ENCODE results near the gene RASGRP4. TPM values are rescaled to one million over a fixed set of nuclear protein-coding genes. Genes with fewer than 3 reads are reported as not detected.
"Not testable (repeated sequence)": the region's sequence is repeated elsewhere in the genome, so short reads cannot be mapped to it uniquely, and the experiment has no call there.

The RASGRP4 gene
- total RNA-seq, 1 donor from 2014 or later: 0.64 TPM

- intact Hi-C loops (cut with DNase I): no loop called here
- no peak overlapping the region for H3K4me3 ChIP-seq
- no peak for TF ChIP-seq CTCF (IDR thresholded peaks at IDR 0.05)
These were observed 13.1 kb downstream of the RASGRP4 start for GRCh38 chr19:38412961-38413360.

GRCh38 chr19:38412491-38412890 lies 13.5 kb downstream of the RASGRP4 start:
- Histone ChIP-seq H3K4me1 (peaks cover 0 to under 1% of the 10 kb centered on the region in 2 donors), H3K27me3 (no peaks in the 10 kb centered on the region), H3K36me3 (peaks cover 0 to 3% of the 10 kb centered on the region in 2 donors), H3K27ac (no peak overlapping the region), H3K4me3 (no peak overlapping the region), H3K9me3 (no peaks in the 10 kb centered on the region)
- DNase-seq (ENCODE audit: low spot score in 2 of 2): no peak
- no peak for TF ChIP-seq CTCF (IDR thresholded peaks at IDR 0.05)
- intact Hi-C loops (cut with DNase I): no loop called here

More at GRCh38 chr19:38412961-38413360, 13.1 kb downstream of the RASGRP4 start:
- Histone ChIP-seq H3K9me3 (no peaks in the 10 kb centered on the region), H3K36me3 (peaks cover 0 to 3% of the 10 kb centered on the region in 2 donors), H3K4me1 (peaks cover 0 to 4% of the 10 kb centered on the region in 2 donors), H3K27ac (no peak overlapping the region), H3K27me3 (no peaks in the 10 kb centered on the region)
- no peak for DNase-seq (ENCODE audit: low spot score in 2 of 2)

- H3K36me3 ChIP-seq; H3K4me3 ChIP-seq; H3K27ac ChIP-seq; H3K4me1 ChIP-seq; H3K9me3 ChIP-seq; H3K27me3 ChIP-seq; DNase-seq (ENCODE audit: low spot score in 2 of 2); intact Hi-C loops (cut with DNase I): not testable (repeated sequence)
These were observed 14.1 kb downstream of the RASGRP4 start for GRCh38 chr19:38411898-38412297.

GRCh38 chr19:38411041-38411712 lies 14.8 kb downstream of the RASGRP4 start:
- Histone ChIP-seq H3K4me1 (no peaks in the 10 kb centered on the region), H3K27ac (no peak overlapping the region), H3K4me3 (no peak overlapping the region), H3K36me3 (peaks cover 9 to 12% of the 10 kb centered on the region in 2 donors), H3K9me3 (no peaks in the 10 kb centered on the region), H3K27me3 (no peaks in the 10 kb centered on the region)
- intact Hi-C loops (cut with DNase I): no loop called here
- no peak for TF ChIP-seq CTCF (IDR thresholded peaks at IDR 0.05)
- DNase-seq (ENCODE audit: low spot score in 2 of 2): no peak

- intact Hi-C loops (cut with DNase I); H3K27me3 ChIP-seq; DNase-seq (ENCODE audit: low spot score in 2 of 2); H3K4me1 ChIP-seq; H3K4me3 ChIP-seq; H3K9me3 ChIP-seq; H3K27ac ChIP-seq: not testable (repeated sequence)
- H3K36me3 ChIP-seq: peaks cover 12% of the 10 kb centered on the region in 2 donors
These were observed 15.6 kb downstream of the RASGRP4 start for GRCh38 chr19:38410407-38410806.

- no peaks in the 10 kb centered on the region for H3K4me1 ChIP-seq
- H3K9me3 ChIP-seq: no peaks in the 10 kb centered on the region
- DNase-seq (ENCODE audit: low spot score in 2 of 2): no peak
- peaks cover 12 to 19% of the 10 kb centered on the region in 2 donors for H3K36me3 ChIP-seq
- intact Hi-C loops (cut with DNase I): no loop called here
- no peak for TF ChIP-seq CTCF (IDR thresholded peaks at IDR 0.05)
- H3K4me3 ChIP-seq: no peak overlapping the region
- H3K27ac ChIP-seq: no peak overlapping the region
- H3K27me3 ChIP-seq: no peaks in the 10 kb centered on the region
These were observed 16.3 kb downstream of the RASGRP4 start for GRCh38 chr19:38409631-38410133.
